Cardiac septum (tissue), 1 donor: ENCODE data around the gene GTPBP10. TPM values are rescaled to one million over a fixed set of nuclear protein-coding genes. Genes with fewer than 3 reads are reported as not detected.

ENCODE experiments used
- DNase-seq: peaks from one replicate; pipeline ENCODE4 v3.0.0-alpha.2; 2020; ENCODE audit warnings: low spot score
- intact Hi-C: fragments of 100-400 bp; cut with DNase I; formaldehyde crosslinking; loops from one replicate; pipeline ENCODE4 v1.14.0; 2022
- total RNA-seq: library from RNA; stranded (reverse); fragmentation: NEBNext Ultra II Directional; extraction: Animal tissue kit (Norgen Biotek cat#: 25700); gene quantifications from one replicate; pipeline ENCODE4 v1.2.1, GENCODE V29; 2021
- donor health status: DM: no; HTN: no; CAD: no.

The GTPBP10 gene
- total RNA-seq, 1 donor from 2014 or later, result 19.4 TPM

GRCh38 chr7:90413185-90413528, 66.6 kb downstream of the GTPBP10 start:
- DNase-seq, result no peak
- intact Hi-C loops, result no loop called here

GRCh38 chr7:90421651-90422050, 75.1 kb downstream of the GTPBP10 start:
- intact Hi-C loops, result loop anchor here (10.0 kb wide), 1 partner anchor 107 kb away; no protein-coding TSS in a partner anchor
- DNase-seq, result no peak

- DNase-seq, result no peak
- intact Hi-C loops, result loop anchor here (10.0 kb wide), 1 partner anchor 110 kb away; no protein-coding TSS in a partner anchor
Observed at GRCh38 chr7:90424720-90425119, 78.2 kb downstream of the GTPBP10 start.

GRCh38 chr7:90425376-90425775, 78.9 kb downstream of the GTPBP10 start:
- DNase-seq, result no peak
- intact Hi-C loops, result loop anchor here (10.0 kb wide), 1 partner anchor 111 kb away; no protein-coding TSS in a partner anchor

GRCh38 chr7:90430614-90431460, 84.3 kb downstream of the GTPBP10 start:
- intact Hi-C loops, result no loop called here
- DNase-seq, result no peak

GRCh38 chr7:90432752-90433151, 86.2 kb downstream of the GTPBP10 start:
- intact Hi-C loops, result no loop called here
- DNase-seq, result no peak

- no peak for DNase-seq
- intact Hi-C loops, result no loop called here
Observed at GRCh38 chr7:90433221-90433620, 86.7 kb downstream of the GTPBP10 start.

Other genes starting within 250 kb of the GTPBP10 start
- gene STEAP1, start 192.2 kb upstream of the GTPBP10 start, total RNA-seq, result 6.5 TPM
- gene STEAP2, start 135.0 kb upstream of the GTPBP10 start, total RNA-seq, result 15.9 TPM
- gene CFAP69, start 101.5 kb upstream of the GTPBP10 start, total RNA-seq, result 3.6 TPM
- gene FAM237B, start 25.4 kb upstream of the GTPBP10 start, total RNA-seq, result not detected
- 19.9 TPM for gene CLDN12, start 56.7 kb downstream of the GTPBP10 start, total RNA-seq
- gene PTTG1IP2, start 122.9 kb downstream of the GTPBP10 start, total RNA-seq, result not detected
- 25.7 TPM for gene CDK14, start 249.6 kb downstream of the GTPBP10 start, total RNA-seq